Thoracic aorta (tissue), 2 donors: ENCODE data around the gene TBC1D5. TPM values are rescaled to one million over a fixed set of nuclear protein-coding genes. Genes with fewer than 3 reads are reported as not detected.

ENCODE experiments used
- ATAC-seq: fragments of 150-250 bp; one replicate; pipeline ENCODE4 v1.8.0; 2017; ENCODE audit warnings: low read depth; ENCODE audit not compliant: insufficient number of reproducible peaks, low FRiP score
- DNase-seq: peaks from one replicate; pipeline ENCODE4 v3.0.0-alpha.2; 2020; ENCODE audit warnings: low spot score
- H3K27ac ChIP-seq, 2 donors: fragments of 200-600 bp; sonication (generic); 1 replicate in 1 of 2; 2 replicates in 1 of 2; pipeline ENCODE4 v1.5.1; 2016; ENCODE audit warnings: mild to moderate bottlenecking in 2 of 2, moderate library complexity in 2 of 2
- H3K27me3 ChIP-seq: fragments of 200-600 bp; sonication (generic); replicated peaks from 2 replicates; pipeline ENCODE4 v1.6.0; 2016; ENCODE audit warnings: mild to moderate bottlenecking; ENCODE audit not compliant: insufficient read depth
- H3K36me3 ChIP-seq: fragments of 200-600 bp; sonication (generic); one replicate; pipeline ENCODE4 v1.5.1; 2016
- H3K4me1 ChIP-seq, 2 donors: fragments of 200-600 bp; sonication (generic); 1 replicate in 1 of 2; 2 replicates in 1 of 2; pipeline versions ENCODE4 v1.5.1 to v1.6.0; 2016; ENCODE audit warnings: low read depth in 2 of 2, mild to moderate bottlenecking in 1 of 2; ENCODE audit not compliant: control insufficient read depth in 1 of 2
- H3K4me3 ChIP-seq: fragments of 200-600 bp; sonication (generic); 2 replicates; pipeline ENCODE4 v1.5.1; 2016; ENCODE audit warnings: mild to moderate bottlenecking
- H3K9me3 ChIP-seq: fragments of 200-600 bp; sonication (generic); 2 replicates; pipeline ENCODE4 v1.5.1; 2016
- CTCF ChIP-seq: fragments of 200-600 bp; sonication (generic); IDR thresholded peaks from one replicate; pipeline ENCODE4 v1.5.1; 2019; ENCODE audit warnings: antibody characterized with exemption
- total RNA-seq, 2 donors: library from RNA; depleted of rRNA; stranded (reverse); fragments of >200 nt; gene quantifications; one replicate each; pipeline versions ENCODE4 v1.1.0 to v1.2.3, GENCODE V29; 2016

Gene TBC1D5
- total RNA-seq, 2 donors from 2014 or later: 80.6 to 103 TPM

DNA sequence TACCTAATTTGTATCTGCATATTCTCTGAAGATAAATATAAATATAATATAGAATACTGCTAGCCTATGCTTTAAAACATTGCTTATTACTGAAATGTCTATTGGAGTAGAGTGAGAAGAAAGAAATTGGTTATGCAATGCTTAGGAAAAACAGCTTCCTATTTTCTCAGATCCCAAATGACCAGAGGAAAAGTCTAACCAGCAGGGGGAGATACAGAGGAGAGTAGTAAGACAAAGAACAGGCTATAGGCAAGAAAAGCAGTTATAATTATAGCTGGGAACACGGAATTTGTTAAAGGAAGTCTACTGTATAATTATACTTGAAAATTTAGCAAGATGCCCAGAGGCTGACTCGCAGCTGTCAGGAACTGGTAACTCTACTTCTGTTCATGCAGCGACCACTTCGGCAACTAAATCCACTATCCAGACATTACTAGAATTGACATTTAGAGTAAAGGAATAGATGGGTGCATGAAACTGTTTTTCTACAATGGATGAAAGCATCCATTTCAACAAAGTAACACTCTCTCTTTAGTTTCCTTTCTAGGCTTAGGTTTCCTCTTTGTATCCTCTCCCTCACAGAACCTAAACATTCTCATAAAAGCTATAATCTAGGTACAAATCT, 97.2 kb downstream of the TBC1D5 start:
- no peaks in the 10 kb centered on the region for H3K27me3 ChIP-seq
- H3K27ac ChIP-seq: no peak overlapping the region
- peaks cover 13 to 20% of the 10 kb centered on the region in 2 donors for H3K4me1 ChIP-seq
- no peaks in the 10 kb centered on the region for H3K36me3 ChIP-seq
- H3K4me3 ChIP-seq: no peak overlapping the region
- TF ChIP-seq CTCF: peak; percentile 61
- DNase-seq (no peak), ATAC-seq (no peak)
- H3K9me3 ChIP-seq: no peaks in the 10 kb centered on the region

- DNase-seq (no peak), ATAC-seq (no peak)
- no peak for TF ChIP-seq CTCF
- Histone ChIP-seq H3K9me3 (no peaks in the 10 kb centered on the region), H3K27me3 (no peaks in the 10 kb centered on the region), H3K27ac (peak overlapping the region in 1 of 2 donors; percentile 9), H3K36me3 (no peaks in the 10 kb centered on the region), H3K4me1 (peaks cover 25 to 34% of the 10 kb centered on the region in 2 donors), H3K4me3 (no peak overlapping the region)
Observed at GRCh38 chr3:17643691-17644090, 98.7 kb downstream of the TBC1D5 start.

DNA sequence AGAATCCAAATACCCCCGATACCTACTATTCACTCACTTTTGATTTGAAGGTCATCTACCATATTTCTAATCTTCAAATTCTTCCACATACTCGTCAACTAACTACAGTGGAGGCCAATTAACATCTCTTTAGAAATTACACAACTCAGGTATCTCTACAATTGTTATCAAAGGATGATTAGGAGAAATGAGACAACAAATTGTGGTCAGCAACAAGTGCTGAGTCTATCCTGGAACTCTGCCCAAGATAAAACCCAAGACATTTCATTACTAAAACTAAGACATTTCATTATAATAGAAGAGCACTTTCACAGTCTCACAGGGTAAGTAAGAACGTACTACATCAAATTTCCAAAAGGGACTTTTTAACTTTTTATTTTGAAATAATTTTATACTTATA, 100.0 kb downstream of the TBC1D5 start:
- no peak for TF ChIP-seq CTCF
- H3K36me3 ChIP-seq: no peaks in the 10 kb centered on the region
- no peak overlapping the region for H3K27ac ChIP-seq
- H3K4me1 ChIP-seq: peaks cover 33 to 40% of the 10 kb centered on the region in 2 donors
- no peak overlapping the region for H3K4me3 ChIP-seq
- DNase-seq (no peak), ATAC-seq (no peak)
- H3K9me3 ChIP-seq: no peaks in the 10 kb centered on the region
- no peaks in the 10 kb centered on the region for H3K27me3 ChIP-seq

DNA sequence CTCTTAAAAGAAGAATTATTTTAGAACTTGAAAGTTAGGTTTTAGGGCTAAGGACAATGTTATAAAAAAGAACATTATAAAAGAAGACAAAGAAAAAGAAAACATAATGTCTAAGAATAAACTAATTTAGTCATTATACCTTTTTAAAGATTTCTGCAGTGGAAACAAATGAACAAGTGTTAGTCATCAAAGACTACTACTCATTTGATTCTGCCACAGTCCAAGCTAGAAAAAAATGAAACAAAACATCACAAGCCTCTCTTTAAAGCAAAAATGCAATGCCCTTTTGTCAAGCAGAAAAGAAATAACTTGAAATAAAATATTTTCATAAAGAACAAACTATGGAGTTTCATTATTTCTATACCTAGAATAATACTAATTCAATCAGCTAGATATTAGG, 102.0 kb downstream of the TBC1D5 start:
- no peak for TF ChIP-seq CTCF
- ATAC-seq (peak; percentile 48), DNase-seq (no peak)
- no peak overlapping the region for H3K4me3 ChIP-seq
- peak overlapping the region; percentile 71 to 81 for H3K27ac ChIP-seq
- no peaks in the 10 kb centered on the region for H3K36me3 ChIP-seq
- H3K9me3 ChIP-seq: no peaks in the 10 kb centered on the region
- peaks cover 38 to 47% of the 10 kb centered on the region in 2 donors for H3K4me1 ChIP-seq
- no peaks in the 10 kb centered on the region for H3K27me3 ChIP-seq

DNA sequence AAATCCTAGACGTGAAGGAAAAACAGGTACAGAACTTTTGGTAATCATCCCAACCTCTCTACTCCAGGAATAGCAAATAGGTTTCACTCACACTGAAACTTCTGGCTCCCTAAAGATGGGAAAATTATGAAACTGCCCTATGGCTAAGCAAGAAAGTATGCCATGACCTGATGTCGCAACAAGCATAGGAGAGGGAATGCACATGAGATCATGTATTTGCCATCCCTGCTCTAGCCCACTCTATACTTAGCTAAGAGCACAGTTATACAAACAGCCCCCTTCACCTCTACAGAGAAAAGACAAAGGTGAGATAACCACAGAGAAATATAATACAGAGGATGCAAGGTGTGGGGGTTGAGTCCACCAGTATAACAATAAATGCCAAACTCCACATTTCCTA, 102.7 kb downstream of the TBC1D5 start:
- Histone ChIP-seq H3K36me3 (no peaks in the 10 kb centered on the region), H3K27me3 (no peaks in the 10 kb centered on the region), H3K9me3 (no peaks in the 10 kb centered on the region), H3K4me1 (peaks cover 38 to 54% of the 10 kb centered on the region in 2 donors), H3K4me3 (peak overlapping the region; percentile 13), H3K27ac (peak overlapping the region; percentile 71 to 81)
- TF ChIP-seq CTCF: no peak
- peak; percentile 21 for DNase-seq
- ATAC-seq: peak; percentile 73
